Fibroblast of villous mesenchyme (primary cell): ENCODE results near the gene OPHN1. TPM values are rescaled to one million over a fixed set of nuclear protein-coding genes. Genes with fewer than 3 reads are reported as not detected.

Experiments used
- DNase-seq: peaks from one replicate; pipeline ENCODE4 v3.0.0-alpha.2; 2010; ENCODE audit warnings: low read depth
- H3K4me3 ChIP-seq: 2 replicates; pipeline ENCODE4 v1.5.1; 2011; ENCODE audit warnings: low read depth, mild to moderate bottlenecking, low read length
- total RNA-seq: library from RNA; depleted of rRNA; stranded (reverse); fragments of >200 nt; gene quantifications from 2 replicates; pipeline ENCODE4 v1.2.3, GENCODE V29; 2012
- TF ChIP-seq, protein P1 (sequence below): IDR thresholded peaks from 2 replicates; pipeline ENCODE4 v1.5.1; 2012; ENCODE audit warnings: low read depth, mild to moderate bottlenecking, low read length; ENCODE audit not compliant: insufficient read depth

Gene OPHN1
- total RNA-seq, 1 donor, result 13.0 TPM

DNA sequence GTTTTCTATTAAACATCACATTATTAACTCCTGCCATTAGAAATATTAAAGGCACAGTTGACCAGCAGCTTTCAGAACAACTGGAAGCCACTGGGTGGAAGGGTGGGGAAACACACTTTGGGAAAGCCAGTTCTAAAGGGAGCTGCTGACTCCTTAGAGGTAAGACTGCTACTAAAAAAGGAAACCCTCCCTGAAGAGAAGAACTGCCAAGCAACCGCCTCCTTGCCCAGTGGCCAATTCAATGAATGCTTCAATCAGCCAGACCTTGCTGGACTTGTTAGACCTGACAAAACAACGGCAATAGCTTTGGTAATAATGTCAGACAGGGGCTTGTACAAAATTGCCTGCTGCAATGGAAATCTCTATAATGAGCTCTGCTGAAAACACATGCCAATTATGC, 15.6 kb downstream of the OPHN1 start:
- no peak overlapping the region for H3K4me3 ChIP-seq
- no peak for DNase-seq
- TF ChIP-seq, protein P1, sequence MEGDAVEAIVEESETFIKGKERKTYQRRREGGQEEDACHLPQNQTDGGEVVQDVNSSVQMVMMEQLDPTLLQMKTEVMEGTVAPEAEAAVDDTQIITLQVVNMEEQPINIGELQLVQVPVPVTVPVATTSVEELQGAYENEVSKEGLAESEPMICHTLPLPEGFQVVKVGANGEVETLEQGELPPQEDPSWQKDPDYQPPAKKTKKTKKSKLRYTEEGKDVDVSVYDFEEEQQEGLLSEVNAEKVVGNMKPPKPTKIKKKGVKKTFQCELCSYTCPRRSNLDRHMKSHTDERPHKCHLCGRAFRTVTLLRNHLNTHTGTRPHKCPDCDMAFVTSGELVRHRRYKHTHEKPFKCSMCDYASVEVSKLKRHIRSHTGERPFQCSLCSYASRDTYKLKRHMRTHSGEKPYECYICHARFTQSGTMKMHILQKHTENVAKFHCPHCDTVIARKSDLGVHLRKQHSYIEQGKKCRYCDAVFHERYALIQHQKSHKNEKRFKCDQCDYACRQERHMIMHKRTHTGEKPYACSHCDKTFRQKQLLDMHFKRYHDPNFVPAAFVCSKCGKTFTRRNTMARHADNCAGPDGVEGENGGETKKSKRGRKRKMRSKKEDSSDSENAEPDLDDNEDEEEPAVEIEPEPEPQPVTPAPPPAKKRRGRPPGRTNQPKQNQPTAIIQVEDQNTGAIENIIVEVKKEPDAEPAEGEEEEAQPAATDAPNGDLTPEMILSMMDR, result no peak

DNA sequence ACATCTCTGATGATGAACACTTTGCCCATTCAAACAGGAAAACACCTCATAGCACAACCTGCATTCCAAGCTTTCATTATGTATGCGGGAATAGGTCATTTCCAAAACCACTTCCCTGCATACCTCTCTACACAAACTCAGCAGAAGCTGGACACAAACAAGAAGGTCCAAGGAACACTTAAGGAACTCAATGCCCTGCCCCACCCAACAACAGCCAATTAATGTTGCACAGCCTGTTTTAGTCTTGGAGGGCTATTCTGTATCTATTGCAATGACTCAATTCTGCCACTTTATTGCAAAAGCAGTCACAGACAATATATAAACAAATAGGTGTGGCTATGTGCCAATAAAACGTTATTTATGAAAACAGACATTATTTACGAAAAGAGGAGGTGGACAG, 16.7 kb downstream of the OPHN1 start:
- peak; percentile 44 for DNase-seq
- TF ChIP-seq, protein P1, result no peak
- no peak overlapping the region for H3K4me3 ChIP-seq

DNA sequence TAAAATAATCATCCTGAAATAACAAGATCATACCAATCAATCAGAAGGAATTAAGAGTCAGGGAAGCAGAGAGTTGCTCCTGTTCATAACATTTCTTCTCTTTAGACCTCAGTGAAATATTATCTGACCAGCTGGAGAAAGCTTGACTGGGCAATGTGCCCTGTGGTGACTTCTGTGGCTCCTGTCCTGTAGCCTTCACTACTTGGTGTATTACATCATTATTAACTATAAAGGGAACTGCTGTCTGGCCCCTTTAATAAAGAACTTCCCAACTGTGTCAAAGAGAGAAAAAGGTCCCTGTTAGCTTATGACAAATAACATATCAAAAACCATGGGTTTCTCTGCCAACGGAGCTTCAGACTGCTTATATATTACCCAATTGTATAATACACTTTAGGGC, 18.0 kb downstream of the OPHN1 start:
- peak; percentile 23 for DNase-seq
- no peak overlapping the region for H3K4me3 ChIP-seq
- TF ChIP-seq, protein P1, result no peak

- DNase-seq, result no peak
- H3K4me3 ChIP-seq, result no peak overlapping the region
- TF ChIP-seq, protein P1, result no peak
Measured at GRCh38 chrX:68413254-68413653, 20.0 kb downstream of the OPHN1 start.

GRCh38 chrX:68411729-68412128, 21.6 kb downstream of the OPHN1 start:
- no peak for DNase-seq
- H3K4me3 ChIP-seq, result no peak overlapping the region
- TF ChIP-seq, protein P1, result no peak

DNA sequence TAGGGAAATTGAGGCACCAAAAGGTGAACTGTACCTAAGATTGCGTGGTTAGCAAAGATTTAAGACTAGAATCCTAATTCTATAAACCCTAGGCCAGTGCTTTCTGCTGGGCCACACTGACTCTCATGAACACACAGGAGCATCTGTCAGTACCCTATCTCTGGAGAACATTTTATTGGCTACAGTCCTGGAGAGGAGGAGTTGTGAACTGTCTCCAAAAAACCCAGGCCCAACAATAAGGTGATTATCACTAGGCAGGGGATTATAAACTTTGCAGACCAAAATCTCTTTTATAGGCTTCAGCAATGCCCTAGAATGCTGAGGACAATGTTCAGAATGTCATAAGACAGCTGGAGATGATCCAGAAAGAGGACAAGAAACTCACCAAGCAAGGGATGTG, 24.1 kb downstream of the OPHN1 start:
- no peak overlapping the region for H3K4me3 ChIP-seq
- TF ChIP-seq, protein P1, result no peak
- no peak for DNase-seq

DNA sequence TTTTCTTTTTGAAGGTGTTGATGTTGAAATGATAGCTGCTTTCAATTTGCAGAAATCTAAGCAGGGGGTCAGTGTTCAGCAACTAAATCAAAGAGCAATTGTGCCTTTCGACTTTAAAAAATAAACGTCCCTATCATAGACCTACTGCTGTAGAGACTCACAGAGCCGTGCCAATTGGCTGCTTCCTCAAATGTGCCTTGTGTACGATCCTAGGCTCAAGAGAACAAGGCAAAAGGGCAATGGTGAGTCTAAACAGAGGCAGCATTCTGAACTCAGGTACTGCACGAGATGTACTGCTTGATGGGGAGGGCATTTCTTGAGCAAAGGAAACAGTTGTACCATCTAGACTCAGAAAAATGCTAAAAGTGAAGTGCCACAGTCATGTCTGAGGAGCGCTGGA, 29.8 kb downstream of the OPHN1 start:
- H3K4me3 ChIP-seq, result no peak overlapping the region
- DNase-seq, result no peak
- TF ChIP-seq, protein P1, result no peak
